HG03520 (cell line): ENCODE measurements around the gene FAF2.

ENCODE experiments used
- ATAC-seq: cut with Tn5 transposase; IDR thresholded peaks from one replicate; pipeline ENCODE4 v1.9.1; 2021; ENCODE audit warnings: mild to moderate bottlenecking, moderate library complexity; ENCODE audit not compliant: unreplicated experiment

The FAF2 gene

GRCh38 chr5:176529741-176530141 lies 81.6 kb downstream of the FAF2 start:
- ATAC-seq: no peak

GRCh38 chr5:176530393-176530982 lies 82.3 kb downstream of the FAF2 start:
- ATAC-seq: no peak

GRCh38 chr5:176530983-176531901 lies 83.1 kb downstream of the FAF2 start:
- no peak for ATAC-seq

GRCh38 chr5:176531902-176532493 lies 83.8 kb downstream of the FAF2 start:
- no peak for ATAC-seq

GRCh38 chr5:176532795-176533194 lies 84.6 kb downstream of the FAF2 start:
- ATAC-seq: no peak

- no peak for ATAC-seq
Measured at GRCh38 chr5:176533390-176533789, 85.2 kb downstream of the FAF2 start.

- ATAC-seq: no peak
Measured at GRCh38 chr5:176533894-176534611, 85.9 kb downstream of the FAF2 start.

- no peak for ATAC-seq
Measured at GRCh38 chr5:176534640-176535039, 86.5 kb downstream of the FAF2 start.

GRCh38 chr5:176535101-176535663 lies 87.0 kb downstream of the FAF2 start:
- no peak for ATAC-seq

GRCh38 chr5:176535664-176536131 lies 87.5 kb downstream of the FAF2 start:
- ATAC-seq: no peak

GRCh38 chr5:176536132-176536901 lies 88.1 kb downstream of the FAF2 start:
- no peak for ATAC-seq

- ATAC-seq: peak; percentile 48
Measured at GRCh38 chr5:176536902-176537553, 88.8 kb downstream of the FAF2 start, which contains the start of gene RNF44. Gene RNF44, minus strand, starts transcription at chr5:176537402. Its CDS starts 4,930 bp downstream, at chr5:176532472.

GRCh38 chr5:176537554-176538229 lies 89.5 kb downstream of the FAF2 start:
- ATAC-seq: peak; percentile 67

- ATAC-seq: no peak
Measured at GRCh38 chr5:176538230-176538988, 90.2 kb downstream of the FAF2 start.

GRCh38 chr5:176538989-176539384 lies 90.8 kb downstream of the FAF2 start:
- no peak for ATAC-seq

- ATAC-seq: no peak
Measured at GRCh38 chr5:176540476-176540899, 92.3 kb downstream of the FAF2 start.

- ATAC-seq: no peak
Measured at GRCh38 chr5:176540956-176541337, 92.8 kb downstream of the FAF2 start.
